Measurements from ENCODE around the gene WDR70.
"Not testable (repeated sequence)": the region's sequence is repeated elsewhere in the genome, so short reads cannot be mapped to it uniquely, and the experiment has no call there.

The WDR70 gene

DNA sequence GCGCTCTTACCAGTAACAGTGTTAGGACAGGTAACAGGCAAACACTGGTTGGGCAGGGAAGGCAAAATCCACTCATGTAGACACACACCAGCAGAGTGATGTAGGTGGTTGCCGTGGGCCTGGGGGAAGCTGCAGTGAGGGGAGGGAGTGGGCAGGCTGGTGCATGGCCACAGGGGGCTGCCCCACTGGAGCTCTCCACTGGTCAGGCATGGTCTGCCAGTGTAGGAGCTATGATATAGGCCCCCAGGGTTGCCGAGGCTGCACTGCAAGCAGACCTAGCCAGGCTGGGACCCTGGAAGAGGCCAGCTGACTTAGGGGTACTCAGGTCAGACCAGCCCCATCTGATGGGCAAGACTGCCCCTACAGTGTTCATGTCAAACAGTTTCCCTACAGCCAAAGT is 306.1 kb downstream of the WDR70 start:
- no peak for DNase-seq (ENCODE audit: low spot score)

DNA sequence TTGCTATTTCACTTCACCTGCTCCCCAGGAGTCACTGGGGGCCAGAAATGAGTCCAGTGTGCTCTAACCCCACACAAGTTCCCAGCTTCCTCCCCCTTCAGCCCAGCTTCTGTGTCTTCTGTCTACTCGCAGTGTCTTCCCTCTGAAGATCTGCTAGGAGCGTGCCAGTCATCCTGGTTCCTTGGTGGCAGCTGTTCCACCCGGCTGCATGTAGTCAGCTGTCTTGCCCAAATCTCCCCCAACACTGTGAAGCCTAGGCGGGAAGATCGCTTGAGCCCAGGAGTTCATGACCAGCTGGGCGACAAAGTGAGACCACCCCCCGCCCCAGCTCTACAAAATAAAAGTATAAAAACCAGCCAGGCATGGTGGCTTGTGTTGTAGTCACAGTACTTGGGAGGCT is 306.7 kb downstream of the WDR70 start:
- no peak for DNase-seq (ENCODE audit: low spot score)

DNA sequence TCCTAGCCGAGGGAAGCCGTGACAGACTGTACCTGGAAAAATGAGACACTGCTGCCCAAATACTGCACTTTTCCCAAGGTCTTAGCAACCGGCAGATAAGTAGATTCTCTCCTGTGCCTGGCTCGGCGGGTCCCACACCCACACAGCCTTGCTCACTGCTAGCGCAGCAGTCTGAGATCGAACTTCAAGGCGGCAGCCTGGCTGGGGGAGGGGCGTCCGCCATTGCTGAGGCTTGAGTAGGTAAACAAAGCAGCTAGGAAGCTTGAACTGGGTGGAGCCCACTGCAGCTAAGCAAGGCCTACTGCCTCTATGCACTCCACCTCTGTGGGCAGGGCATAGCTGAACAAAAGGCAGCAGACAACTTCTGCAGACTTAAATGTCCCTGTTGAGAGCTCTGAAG is 309.8 kb downstream of the WDR70 start:
- not testable (repeated sequence) for DNase-seq (ENCODE audit: low spot score)

DNA sequence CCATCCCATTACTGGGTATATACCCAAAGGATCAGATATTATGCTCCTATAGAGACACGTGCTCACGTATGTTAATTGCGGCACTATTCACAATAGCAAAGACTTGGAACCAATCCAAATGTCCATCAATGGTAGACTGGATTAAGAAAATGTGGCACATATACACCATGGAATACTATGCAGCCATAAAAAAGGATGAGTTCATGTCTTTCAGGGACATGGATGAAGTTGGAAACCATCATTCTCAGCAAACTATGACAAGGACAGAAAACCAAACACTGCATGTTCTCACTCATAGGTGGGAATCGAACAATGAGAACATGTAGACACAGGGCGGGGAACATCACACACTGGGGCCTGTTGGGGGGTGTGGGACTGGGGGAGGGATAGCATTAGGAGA is 315.2 kb downstream of the WDR70 start:
- not testable (repeated sequence) for DNase-seq (ENCODE audit: low spot score)

DNA sequence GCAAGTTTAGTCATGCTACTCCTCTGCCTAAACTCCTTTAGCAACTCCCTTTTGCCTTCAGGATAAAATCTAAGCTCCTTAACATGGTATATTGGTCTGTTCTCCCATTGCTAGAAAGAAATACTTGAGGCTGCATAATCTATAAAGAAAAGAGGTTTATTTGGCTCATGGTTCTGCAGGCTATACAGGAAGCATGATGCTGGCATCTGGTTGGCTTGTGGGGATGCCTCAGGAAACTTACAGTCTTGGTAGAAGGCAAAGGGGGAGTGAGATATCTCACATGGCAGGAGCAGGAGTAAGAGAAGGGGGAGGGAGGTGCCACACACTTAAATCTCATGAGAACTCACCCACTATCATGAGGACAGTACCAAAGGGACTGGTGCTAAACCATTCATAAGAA is 315.7 kb downstream of the WDR70 start:
- DNase-seq (ENCODE audit: low spot score), result no peak

DNA sequence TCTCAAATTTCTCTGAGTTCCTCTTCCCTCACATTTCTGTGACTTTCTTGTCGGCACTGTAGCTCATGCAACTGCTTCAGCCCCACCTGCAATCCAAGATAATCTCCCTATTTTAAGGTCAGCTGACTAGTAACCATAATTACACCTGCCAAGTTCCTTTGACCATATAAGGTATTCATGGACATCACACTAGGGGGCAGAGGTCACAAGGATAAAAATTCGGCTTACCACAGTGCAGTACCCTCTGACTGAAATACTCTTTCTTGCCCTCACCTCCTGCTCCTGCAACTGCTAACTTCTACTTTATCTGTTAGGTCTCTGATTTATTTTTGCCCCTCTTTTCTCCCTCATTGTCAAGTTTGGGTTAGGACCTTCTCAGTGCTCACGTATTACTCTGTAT is 316.5 kb downstream of the WDR70 start:
- DNase-seq (ENCODE audit: low spot score), result no peak

DNA sequence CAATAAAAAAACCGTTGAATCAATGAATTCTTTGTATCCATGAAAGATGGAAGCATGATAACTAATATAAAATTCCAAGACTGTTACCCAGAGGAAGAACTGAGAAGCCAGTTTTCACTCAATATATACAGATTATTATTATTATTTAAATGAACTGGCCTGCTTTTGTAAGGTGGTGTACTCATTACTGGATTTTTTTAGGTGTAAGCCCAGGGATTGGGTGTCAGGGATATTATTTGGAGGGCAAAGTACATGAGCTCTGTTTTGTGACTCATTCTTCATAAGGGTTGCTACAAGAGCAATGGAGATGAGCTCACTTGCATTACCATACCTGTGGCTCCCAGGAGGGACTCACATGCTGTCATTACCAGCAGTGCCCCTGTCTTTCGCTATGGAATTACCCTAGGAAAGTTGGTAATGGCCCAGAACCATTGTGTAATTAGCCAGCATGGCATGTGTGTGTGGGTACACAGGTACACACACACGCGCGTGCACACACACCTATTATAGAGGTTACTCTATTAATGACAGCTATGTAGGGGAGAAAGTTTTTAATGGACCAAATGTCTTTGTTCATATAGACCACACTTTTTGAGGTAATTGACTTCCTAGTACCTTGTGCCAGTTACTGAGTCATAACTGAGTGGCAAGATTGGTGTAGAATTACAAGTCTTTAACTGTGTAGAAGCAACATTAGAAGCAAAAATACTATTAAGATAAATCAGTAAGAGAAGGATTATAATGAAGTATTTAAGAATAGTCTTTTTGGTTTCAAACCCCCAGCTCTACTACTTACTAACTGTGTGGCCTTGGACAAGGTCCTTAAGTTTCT is 317.3 kb downstream of the WDR70 start:
- no peak for DNase-seq (ENCODE audit: low spot score)

DNA sequence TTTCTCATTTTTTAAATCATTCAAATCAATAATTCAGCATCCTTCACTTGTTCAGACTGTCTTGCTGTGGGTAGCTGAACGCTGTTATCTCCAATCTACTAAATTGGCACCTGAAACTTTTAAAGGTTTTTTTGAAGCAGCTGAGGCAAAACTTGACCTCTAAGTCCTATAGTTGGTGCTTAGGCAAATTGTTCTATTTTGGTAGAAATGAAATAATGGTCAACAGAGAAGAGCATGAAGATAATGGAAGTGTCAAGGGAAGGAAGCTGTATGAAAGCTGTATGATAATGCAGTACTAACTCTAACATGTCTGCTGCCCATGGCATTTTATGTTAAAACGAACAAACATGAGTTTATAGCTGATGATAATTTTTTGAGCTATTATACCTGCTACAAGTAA is 322.8 kb downstream of the WDR70 start:
- no peak for DNase-seq (ENCODE audit: low spot score)

DNA sequence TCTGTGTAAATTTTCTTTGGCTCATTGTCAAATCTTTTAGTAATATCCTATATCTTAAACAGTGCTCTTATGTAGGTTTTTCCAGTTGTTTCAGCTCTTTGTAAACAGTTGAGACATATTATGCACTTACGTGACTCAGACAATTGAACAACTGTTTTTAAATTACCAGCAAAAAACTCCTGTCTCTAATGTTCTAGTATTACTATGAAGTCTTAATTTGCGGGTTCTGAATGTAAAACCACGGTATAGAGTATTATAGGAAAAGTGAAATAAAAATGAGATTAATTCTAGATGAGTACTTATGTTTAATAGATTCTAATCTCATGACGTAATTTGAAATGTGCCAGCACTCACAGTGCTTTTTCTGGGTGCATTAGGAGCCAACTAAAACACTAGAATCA is 324.7 kb downstream of the WDR70 start:
- DNase-seq (ENCODE audit: low spot score), result no peak

DNA sequence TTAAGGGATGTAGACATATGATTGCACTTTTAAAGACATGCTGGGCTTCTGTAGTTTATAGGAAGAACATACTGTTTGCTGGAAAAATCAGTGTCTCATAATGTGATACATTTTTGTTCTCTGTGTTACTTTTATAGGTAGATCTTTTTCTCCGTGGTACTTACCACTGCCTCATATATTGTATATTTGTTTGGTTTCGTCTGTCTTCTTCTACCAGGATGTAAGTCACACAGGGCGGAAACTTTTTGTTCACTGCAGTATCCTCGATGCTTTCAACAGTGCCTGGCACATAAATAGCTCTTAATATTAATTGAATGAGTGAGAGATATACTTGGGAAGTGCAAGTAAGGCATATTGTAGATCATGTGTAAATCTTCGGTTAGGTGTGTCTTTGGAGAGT is 325.3 kb downstream of the WDR70 start:
- DNase-seq (ENCODE audit: low spot score), result no peak

DNA sequence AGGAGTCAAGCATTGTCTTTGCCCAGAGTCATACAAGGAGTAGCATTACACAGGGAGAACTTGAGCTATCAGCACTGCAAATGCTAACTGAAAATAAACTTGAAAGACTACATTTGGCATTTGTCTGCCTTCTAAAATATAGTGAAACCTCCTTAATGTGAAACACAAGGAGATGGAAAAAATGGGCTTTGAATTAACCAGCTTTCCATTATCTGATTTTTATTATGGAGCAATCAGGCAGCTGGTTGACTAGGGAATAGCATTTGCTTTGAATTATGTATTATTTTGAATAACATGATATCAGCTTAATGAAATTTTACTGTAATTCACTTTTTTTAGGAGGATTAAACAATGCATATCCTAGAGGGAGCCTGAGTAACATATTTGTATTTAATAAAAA is 329.9 kb downstream of the WDR70 start:
- no peak for DNase-seq (ENCODE audit: low spot score)

DNA sequence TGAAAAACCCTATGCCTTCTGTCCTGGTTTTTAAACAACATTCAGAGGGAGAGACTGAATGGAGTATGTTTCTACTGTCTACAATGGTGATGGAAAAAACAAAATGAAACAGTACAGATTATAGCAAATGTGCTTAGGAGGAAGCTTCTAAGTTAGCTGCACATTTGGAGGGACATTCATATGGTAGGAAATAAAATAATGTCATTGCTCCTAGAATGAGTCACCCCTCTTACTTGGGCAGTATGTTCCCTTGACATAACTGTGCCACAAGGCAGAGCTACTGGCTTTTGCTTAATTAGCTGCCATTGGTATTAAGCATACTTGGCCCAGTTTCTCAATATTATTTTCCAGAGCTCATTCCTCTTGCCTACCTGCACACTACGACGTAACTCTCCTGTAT is 331.8 kb downstream of the WDR70 start:
- DNase-seq (ENCODE audit: low spot score), result no peak

DNA sequence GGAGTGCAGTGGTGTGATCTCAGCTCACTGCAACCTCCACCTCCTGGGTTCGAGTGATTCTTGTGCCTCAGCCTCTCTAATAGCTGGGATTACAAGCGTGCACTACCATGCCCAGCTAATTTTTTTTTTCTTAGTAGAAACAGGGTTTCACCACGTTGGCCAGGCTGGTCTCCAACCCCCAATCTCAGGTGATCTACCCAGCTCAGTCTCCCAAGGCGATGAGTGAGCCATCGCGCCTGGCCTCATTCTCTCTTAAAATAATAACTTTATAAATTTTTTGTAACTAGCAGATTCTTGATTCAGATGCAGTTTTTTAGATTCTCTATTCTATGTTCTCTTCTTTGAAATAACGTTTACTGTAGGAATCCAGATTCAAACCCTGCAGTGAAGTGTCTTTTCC is 333.6 kb downstream of the WDR70 start:
- DNase-seq (ENCODE audit: low spot score), result no peak

DNA sequence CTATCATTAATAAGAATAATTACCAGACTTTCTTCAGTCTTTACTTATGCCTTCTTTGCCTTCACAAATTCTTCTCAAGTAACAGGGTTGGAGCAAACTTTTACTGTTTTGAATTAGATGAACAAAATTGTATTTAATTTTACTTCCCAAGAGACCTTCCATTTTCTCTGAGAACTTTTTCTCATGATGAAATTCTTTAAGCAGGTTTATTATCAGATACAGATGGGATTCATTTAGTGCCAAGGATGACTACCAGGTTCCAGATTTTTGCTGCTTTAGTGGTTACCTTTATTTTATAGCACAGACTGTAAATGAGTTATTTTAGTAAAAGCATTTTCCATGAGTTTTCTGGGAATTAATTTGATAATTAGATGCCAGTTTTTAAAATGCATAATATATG is 335.6 kb downstream of the WDR70 start:
- DNase-seq (ENCODE audit: low spot score), result no peak

DNA sequence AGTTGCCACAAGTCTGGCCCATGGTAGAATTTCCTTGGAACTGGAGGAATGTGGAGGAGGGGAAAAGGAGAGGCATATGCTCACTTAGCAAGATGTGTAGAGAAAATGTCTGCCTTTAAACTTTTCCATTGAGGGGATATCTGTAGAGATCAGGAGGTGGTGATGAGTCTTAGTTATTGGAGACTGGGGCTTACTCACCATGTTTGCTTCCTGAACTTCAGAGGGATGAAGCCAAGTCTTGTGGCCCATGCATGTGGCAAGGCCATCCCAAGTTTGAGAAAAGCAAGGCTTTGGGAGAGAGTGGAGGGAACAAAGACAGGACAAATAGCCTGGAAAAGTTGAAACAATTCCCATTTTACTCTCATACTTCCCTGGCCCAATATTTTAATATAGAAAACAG is 336.2 kb downstream of the WDR70 start:
- DNase-seq (ENCODE audit: low spot score), result no peak

DNA sequence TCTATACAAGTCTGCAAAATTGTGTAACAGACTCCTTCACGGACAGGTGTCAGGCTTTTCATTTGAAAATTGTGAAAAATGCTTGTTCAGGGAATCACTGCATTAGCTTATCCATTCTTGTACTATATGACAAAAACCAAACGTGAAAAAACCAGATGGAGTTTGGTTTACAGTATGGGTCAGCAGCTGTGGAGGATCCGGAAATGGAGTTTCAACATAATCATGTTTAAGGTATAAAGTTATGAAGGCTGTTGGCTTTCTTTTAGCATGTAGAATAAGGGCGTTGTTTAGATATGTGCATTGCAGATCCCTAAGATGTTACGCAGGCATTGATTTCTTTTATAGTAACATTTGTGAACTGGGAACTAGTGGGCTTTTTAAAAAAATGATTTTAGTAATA is 336.9 kb downstream of the WDR70 start:
- no peak for DNase-seq (ENCODE audit: low spot score)

DNA sequence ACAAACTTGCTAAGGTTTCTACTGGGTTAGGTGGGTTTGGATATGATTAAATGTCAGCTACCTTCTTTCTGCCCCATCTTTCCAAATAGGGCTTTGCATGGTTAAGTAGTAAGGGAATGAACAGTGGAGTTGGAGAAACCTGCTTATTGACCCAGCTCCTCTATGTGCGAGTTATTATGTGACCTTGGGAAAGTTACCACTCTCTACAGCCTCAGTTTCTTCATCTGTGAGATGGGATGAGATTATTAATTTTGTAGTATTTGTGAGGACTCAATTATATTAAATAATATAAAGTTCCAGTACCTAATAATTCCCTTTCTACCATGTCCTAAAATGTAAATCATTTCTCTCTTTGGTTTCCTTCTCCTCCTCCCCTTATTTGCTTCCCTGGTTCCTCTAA is 337.3 kb downstream of the WDR70 start:
- DNase-seq (ENCODE audit: low spot score), result no peak

DNA sequence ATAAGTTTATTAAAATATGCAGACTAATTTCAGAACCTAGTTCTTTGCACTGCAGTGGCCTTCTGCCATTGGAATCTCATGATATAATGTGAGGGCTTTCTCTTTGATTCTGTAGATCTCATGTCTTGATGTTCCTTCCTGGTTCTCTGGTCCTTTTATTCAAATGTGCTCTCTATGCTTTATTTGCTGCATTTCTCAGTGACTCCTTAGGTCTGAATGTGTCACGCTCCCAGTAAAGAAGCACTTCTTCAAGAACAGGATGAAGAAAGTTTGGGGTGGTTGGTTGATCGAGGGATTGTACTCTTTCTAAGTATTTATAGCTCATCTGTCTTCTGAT is 338.1 kb downstream of the WDR70 start:
- no peak for DNase-seq (ENCODE audit: low spot score)

DNA sequence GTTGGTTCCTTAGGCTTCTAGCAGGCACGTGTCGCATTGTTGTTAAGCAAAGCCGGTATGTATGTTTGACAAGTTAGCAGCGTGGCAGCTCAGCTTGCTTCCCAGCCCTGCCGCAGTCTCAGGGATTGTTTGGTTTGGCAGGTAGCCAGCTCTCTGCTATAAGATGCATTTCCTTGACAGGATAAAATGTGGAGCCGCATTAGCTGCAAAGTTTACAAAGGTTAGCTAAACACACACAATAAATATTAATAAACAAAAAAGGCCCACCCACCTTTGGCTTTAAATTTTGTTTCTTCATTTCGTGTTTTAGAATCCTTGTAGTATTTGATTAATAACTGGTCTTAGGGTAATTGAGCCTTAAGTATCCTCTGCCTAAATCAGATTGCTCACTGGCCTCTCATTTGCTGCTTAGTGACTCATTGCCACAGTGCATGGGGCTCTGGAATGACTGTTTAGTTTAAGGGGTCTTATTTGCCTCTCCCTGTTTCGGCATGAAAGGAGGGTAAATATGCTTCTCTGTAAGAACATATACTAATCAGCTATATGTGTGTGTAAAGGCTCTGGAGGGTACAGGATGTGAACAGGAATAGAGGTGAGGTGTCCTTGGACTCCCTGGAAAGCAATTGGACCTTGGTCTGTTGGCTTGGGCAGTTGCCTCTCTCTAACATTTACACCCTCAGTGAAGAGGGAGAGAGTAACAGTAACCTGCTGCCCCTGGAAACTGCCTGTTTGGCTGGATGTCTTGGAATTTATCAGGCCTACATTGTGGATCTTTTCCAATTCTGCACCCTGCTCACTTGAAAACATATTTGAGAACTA is 338.7 kb downstream of the WDR70 start:
- DNase-seq (ENCODE audit: low spot score), result no peak

DNA sequence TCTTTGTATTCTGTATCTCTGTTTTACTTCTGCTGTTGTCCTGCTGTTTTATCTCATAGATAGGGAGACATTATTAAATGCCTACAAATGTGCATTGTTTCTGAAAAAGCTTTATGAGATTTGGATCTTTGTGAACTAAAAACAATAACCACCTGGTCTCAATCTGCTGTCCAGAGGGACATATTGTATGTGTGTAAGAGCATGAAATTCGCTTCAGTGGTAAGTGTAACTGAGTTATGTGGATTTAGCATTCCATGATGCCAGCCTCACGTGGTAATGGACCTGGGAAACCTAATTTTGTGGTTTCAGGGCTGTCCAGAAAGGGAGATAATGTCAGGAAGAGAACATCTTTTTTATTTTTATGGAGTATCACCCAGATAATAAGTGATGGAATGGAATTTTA is 341.4 kb downstream of the WDR70 start:
- no peak for DNase-seq (ENCODE audit: low spot score)

DNA sequence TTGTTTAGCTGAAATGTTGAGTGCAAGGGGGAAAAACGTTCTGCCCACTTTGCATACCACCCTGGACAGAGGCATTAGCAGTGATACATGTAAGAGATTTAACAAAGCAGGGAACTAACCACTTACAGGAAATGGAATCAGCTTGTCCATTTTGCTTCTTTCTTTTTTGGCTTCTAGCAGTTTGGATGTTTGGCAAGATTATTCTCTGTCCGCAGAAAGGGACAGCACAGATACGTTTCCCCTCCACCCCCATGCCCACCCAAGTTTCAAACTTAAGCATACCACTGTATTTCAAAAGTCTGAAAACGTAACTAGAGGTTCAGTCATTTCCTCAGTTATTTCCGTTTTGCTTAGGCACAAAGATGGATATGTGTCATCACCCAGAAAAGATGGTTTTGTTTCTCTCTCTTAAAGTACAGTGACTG is 342.3 kb downstream of the WDR70 start:
- DNase-seq (ENCODE audit: low spot score), result no peak

DNA sequence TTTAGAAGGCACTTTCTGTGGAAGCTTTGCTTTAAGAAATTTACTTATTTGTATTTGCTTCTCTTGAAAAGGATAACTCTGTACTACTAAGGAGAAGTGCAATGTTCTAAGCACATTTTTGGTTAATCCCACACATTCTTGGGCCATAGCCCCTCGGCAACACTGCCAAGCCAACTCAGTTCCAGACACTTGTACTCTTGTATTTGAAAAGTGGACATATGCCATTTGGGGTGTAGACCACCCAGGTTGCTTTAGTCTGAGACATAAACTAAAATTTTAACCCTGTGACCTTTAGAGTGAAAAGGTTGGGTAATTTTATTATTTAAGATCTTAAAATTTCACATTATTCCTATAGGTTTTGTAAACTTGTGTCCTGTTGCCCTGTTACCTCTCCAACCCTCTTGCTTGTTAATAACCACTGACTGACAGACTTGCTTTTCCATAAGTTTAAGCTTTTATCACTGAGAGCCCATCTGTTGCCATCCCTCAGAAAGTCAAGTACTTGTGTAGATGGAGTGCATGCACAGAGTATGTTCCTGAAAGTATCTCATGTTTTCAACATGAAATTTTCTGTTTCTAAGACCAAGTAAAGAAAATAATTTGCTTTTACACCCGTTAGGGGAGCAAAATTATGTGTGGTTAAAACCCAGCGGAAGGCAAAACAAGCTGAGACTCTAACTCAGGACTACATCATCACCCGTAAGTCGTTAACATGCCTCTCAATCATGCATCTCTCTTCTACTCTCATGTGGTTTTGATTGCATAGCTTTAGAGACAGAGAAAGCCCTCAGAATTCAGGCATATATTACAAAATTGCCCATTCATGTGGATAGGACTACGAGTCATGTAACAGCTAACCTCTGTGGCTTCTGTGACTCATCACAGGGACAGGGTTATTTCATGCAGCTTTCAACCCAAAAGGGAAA is 343.4 kb downstream of the WDR70 start:
- peak; percentile 16 for DNase-seq (ENCODE audit: low spot score)

Data from CD4-positive, alpha-beta T cell treated with Interleukin-15 for 4 hours (primary cell).